ENCODE measurements around the gene HDAC4.

Gene HDAC4

GRCh38 chr2:239383036-239383758 is 17.6 kb downstream of the HDAC4 start:
- no peak for ATAC-seq
- no peak for DNase-seq

DNA sequence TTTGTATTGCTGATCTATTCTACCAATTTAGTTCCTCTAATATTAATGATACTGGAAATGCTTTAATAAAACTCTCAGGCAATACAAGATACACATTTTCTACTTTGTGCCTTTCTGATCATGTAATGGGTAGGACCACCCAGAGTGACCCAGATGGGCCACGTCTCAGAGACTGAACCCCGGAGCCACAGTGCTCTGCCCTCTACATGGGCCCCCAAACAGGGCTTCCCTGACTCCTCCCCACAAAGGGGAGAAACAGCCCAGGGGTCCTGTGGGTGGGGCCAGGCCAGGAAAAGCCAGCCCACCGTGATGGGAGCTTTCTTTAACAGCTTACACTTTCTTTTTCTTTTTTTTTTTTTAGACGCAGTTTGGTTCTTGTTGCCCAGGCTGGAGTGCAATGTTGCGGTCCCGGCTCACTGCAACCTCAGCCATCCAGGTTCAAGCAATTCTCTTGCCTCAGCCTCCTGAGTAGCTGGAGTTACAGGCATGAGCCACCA is 18.4 kb downstream of the HDAC4 start:
- DNase-seq (no peak), ATAC-seq (no peak)

DNA sequence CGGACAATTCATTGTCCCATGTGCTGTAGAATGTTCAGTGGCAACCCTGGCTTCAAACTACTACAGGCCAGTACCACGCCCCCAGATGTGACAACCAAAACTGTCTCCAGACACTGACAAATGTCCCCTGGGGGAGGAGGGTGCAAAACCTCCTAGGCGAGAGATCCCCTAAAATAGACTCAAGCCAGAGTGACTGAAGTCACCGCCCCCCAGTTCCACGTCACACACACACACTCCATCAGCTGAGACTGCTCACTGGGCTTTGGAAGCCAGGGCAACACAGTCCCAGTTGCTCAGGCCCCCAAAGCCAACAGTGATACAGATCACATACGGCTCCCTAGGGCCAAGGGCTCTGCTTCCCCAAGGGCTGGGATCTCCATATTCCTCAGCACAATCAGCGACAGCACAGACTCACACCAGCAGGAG is 19.1 kb downstream of the HDAC4 start:
- ATAC-seq (peak; percentile 40), DNase-seq (peak; percentile 48)

GRCh38 chr2:239380831-239381708 is 19.8 kb downstream of the HDAC4 start:
- peak; percentile 68 for ATAC-seq
- DNase-seq, result peak; percentile 63

- ATAC-seq, result no peak
Observed at GRCh38 chr2:239379641-239380170, 21.1 kb downstream of the HDAC4 start.

GRCh38 chr2:239378918-239379640 is 21.7 kb downstream of the HDAC4 start:
- ATAC-seq (no peak), DNase-seq (no peak)

More at GRCh38 chr2:239379641-239380170, 21.1 kb downstream of the HDAC4 start:
- DNase-seq, result no peak

- no peak for DNase-seq
- ATAC-seq, result no peak
Observed at GRCh38 chr2:239378021-239378917, 22.6 kb downstream of the HDAC4 start.

GRCh38 chr2:239377591-239377990 is 23.2 kb downstream of the HDAC4 start:
- ATAC-seq, result no peak
- DNase-seq, result no peak

DNA sequence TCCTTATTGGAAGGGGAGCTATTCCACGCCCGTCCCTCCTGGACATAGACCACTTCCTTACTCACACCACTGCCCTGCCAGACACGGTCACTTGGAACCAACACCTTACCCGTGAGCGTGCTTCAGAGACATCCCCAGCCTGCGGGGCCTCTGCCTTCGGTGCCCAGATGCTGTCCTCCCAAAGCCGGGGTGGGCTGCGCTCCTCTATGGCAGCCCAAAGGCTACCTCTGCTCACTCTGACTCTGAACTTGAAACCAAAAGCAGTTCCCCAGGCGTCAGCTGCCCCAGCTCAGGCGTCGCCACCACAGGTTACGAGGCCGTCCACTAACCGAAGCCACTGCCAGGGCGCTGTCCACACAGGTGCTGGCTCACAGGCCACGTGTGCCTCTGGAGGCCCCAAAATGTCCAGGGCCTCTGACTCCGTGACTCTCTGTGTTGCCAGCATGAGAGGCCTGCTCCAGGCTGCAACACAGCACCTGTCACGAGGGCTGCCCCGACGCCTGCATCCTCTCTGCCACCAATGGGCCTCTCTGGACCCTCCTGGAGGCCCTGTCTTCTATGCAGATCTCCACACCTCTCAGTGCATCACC is 23.8 kb downstream of the HDAC4 start:
- DNase-seq, result no peak
- ATAC-seq, result no peak

DNA sequence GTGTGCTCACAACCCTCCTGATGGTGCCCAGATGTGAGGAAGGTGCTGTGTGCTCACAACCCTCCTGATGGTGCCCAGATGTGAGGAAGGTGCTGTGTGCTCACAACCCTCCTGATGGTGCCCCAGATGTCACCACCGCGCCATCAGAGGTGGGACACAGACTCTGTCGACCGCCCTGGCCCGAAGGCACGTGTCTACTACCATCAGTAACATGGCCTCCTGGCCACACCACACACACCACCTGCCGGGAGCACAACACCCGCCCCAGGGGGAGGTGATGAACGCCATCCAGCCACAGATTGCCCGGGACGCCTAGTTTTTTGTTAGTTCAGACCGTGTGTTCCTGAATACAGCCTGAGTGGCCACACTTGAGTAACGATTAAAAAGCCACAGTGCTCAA is 24.5 kb downstream of the HDAC4 start:
- DNase-seq, result no peak
- no peak for ATAC-seq

- ATAC-seq (no peak), DNase-seq (no peak)
Observed at GRCh38 chr2:239375278-239376061, 25.4 kb downstream of the HDAC4 start.

DNA sequence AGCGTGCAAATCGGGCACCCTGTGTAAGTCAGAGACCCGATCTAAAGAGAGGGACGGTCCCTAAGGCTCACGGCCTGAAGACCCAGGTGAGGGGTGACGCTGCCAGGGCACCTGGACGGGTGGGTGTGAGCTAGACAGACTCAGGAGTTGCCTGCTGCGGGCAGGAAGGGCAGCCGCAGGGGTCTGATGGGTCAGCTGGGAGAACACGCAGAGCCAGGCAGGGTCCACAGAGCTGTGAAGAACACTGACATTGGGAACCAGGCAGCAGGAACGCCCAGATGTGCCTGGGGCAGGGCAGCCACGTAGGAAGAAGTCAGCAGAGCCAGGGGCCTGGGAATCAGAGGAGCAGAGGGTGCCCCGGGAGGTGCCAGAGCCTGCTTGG is 25.9 kb downstream of the HDAC4 start:
- ATAC-seq (no peak), DNase-seq (no peak)

DNA sequence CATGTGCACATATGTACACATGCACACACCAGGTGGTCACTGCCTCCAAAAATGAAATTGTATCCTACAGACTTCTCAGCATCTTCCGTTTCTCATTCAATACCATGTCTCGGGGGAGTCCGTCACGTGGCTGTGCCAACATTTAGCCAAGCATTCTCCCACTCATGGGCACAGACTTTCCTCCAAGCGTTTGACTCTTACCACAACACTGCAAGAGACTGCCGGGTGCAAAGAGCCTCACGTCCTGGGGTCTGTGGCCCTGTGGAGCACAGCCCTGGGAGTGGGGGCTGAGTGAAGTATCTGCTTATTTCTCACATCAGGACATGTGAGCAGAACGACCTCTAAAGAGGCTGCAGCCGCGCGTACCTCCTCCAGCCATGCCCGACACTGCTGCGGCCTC is 28.0 kb downstream of the HDAC4 start:
- ATAC-seq (no peak), DNase-seq (no peak)

DNA sequence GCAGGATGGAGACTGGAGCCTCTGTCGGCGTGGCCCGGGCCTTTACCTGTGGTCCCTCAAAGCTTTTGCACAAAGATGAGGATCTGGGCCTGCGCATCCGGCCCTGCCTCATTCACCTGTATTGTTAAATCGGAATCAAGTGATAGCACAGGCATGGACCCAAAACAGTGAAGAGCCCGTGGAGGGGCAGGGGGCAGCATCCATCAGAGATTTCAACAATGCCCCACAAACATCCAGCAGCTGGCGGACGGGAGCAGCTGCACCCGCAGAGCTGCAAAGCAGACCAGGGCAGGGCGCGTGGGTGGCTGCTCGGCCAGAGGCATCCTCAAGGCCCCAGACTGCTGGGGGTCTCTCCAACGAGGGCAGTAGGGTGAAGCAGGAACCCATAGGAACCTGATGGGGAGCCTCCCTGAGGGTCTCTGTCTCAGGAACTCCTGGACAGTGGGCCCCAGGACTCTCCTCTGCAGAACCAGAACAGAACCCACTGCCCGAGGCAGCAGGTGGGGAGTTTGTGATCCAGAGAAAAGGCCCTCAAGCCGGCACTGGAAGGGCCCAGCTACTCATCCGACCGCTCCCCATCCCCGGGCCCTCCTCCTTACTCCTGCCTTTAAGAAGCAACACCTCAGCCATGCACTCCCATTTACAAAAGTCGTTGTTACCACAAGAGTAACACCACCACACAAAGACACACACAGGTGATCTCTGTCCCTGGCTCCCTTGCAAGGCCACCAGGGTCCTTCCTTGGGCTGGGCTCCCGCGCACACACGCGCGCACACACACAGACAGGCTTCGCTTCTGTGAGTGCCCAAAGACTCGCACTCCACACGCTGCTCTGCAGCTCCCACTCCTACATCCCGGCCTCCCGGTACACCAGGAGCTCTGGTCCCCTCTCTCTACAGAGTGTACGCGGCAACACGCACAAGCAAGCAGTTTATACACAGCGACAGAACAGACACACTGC is 28.8 kb downstream of the HDAC4 start:
- ATAC-seq (no peak), DNase-seq (no peak)

DNA sequence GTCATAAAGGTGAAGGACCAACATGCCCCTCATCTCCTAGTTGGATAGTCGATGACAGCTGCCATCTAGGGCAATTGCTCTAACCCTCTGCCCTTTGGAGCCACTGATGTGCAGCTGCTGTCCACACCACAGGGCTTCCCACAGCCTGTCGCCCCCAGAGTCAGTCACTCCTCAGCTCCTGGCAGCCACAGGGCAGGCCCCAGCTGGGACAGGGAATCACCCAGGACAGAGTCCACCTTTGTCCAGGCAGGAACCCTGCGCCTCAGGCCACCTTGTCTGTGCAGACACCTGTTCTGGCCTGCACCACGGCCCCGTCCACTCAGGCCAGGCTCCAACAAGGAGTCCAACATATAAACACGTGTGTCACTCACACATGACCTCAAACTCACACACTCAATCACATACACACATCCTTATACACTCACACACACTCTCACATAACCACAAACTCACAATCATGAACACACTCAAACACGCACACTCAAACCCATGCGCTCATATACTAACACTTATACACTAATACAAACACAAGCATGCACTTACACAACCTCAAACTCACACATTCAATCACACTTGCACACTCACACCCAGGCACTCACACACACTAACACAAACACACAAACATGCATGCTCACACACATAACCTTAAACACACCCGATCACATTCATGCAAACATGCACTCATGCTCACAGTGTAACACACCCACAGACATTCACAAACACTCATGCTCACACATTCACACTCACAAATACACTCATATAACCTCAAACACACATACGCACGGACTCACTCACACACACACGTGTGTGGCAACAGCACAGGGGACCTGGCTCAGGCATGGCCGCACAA is 29.7 kb downstream of the HDAC4 start:
- DNase-seq (no peak), ATAC-seq (no peak)

GRCh38 chr2:239370403-239370802 is 30.4 kb downstream of the HDAC4 start:
- DNase-seq (no peak), ATAC-seq (no peak)

GRCh38 chr2:239369631-239370161 is 31.1 kb downstream of the HDAC4 start:
- DNase-seq (peak; percentile 75), ATAC-seq (peak; percentile 91)
